HepG2 (cell line): Measurements from ENCODE around the gene CD3G. TPM values are rescaled to one million over a fixed set of nuclear protein-coding genes. Genes with fewer than 3 reads are reported as not detected.

Experiments
- BCL6 ChIP-seq: IDR thresholded peaks from 2 replicates; pipeline ENCODE4 v1.6.1; 2016; ENCODE audit warnings: missing genetic modification reagents, missing compliant biosample characterization
- DNMT3B ChIP-seq: conservative IDR thresholded peaks from 2 replicates; pipeline ENCODE4 v1.6.1; 2016; ENCODE audit warnings: missing biosample characterization, control low read depth
- HBP1 ChIP-seq: IDR thresholded peaks from 2 replicates; pipeline ENCODE4 v1.6.1; 2016; ENCODE audit warnings: low read depth, control low read depth
- KLF12 ChIP-seq: sonication (generic); formaldehyde crosslinking; IDR thresholded peaks from 2 replicates; pipeline ENCODE4 v1.4.0; 2020; ENCODE audit warnings: missing genetic modification reagents, borderline replicate concordance
- KLF13 ChIP-seq: sonication (generic); formaldehyde crosslinking; IDR thresholded peaks from 2 replicates; pipeline ENCODE4 v1.4.0; 2020; ENCODE audit warnings: mild to moderate bottlenecking, missing genetic modification reagents
- NKX3-1 ChIP-seq: sonication (generic); formaldehyde crosslinking; IDR thresholded peaks from 2 replicates; pipeline ENCODE4 v1.5.0; 2020; ENCODE audit warnings: missing genetic modification reagents
- NR2C2 ChIP-seq: sonication (generic); formaldehyde crosslinking; IDR thresholded peaks from 2 replicates; pipeline ENCODE4 v1.4.0; 2020; ENCODE audit warnings: missing genetic modification reagents, mild to moderate bottlenecking, moderate library complexity, borderline replicate concordance
- PITX1 ChIP-seq: sonication (generic); formaldehyde crosslinking; IDR thresholded peaks from 2 replicates; pipeline ENCODE4 v1.5.1; 2020; ENCODE audit warnings: mild to moderate bottlenecking, missing genetic modification reagents
- RFX5 ChIP-seq: IDR thresholded peaks from 2 replicates; pipeline ENCODE4 v1.6.1; 2011; ENCODE audit warnings: low read depth, low read length, improper control_type of control experiment
- SIX4 ChIP-seq: sonication (generic); formaldehyde crosslinking; IDR thresholded peaks from 2 replicates; pipeline ENCODE4 v1.4.0; 2020; ENCODE audit warnings: missing genetic modification reagents
- SMAD3 ChIP-seq: sonication (generic); formaldehyde crosslinking; IDR thresholded peaks from 2 replicates; pipeline ENCODE4 v1.4.0; 2020; ENCODE audit warnings: missing genetic modification reagents
- SYNCRIP ChIP-seq: fragments of 200-400 bp; formaldehyde crosslinking; IDR thresholded peaks from 2 replicates; pipeline ENCODE4 v1.6.1; 2018; ENCODE audit warnings: mild to moderate bottlenecking, low read depth, low read length; ENCODE audit not compliant: insufficient read depth
- TFDP2 ChIP-seq: sonication (generic); formaldehyde crosslinking; IDR thresholded peaks from 2 replicates; pipeline ENCODE4 v1.4.0; 2020; ENCODE audit warnings: missing genetic modification reagents
- ZBTB7A ChIP-seq: sonication (generic); formaldehyde crosslinking; IDR thresholded peaks from 2 replicates; pipeline ENCODE4 v1.8.0; 2022; ENCODE audit warnings: mild to moderate bottlenecking, missing genetic modification reagents
- ZNF30 ChIP-seq: sonication (generic); formaldehyde crosslinking; IDR thresholded peaks from 2 replicates; pipeline ENCODE4 v1.5.0; 2020; ENCODE audit warnings: mild to moderate bottlenecking, missing genetic modification reagents
- ZNF567 ChIP-seq: sonication (generic); formaldehyde crosslinking; IDR thresholded peaks from 2 replicates; pipeline ENCODE4 v1.8.1; 2023; ENCODE audit warnings: mild to moderate bottlenecking, missing genetic modification reagents, borderline replicate concordance
- ZNF598 ChIP-seq: sonication (generic); formaldehyde crosslinking; IDR thresholded peaks from 2 replicates; pipeline ENCODE4 v1.5.1; 2020; ENCODE audit warnings: mild to moderate bottlenecking, missing genetic modification reagents, borderline replicate concordance
- ZNF703 ChIP-seq: sonication (generic); formaldehyde crosslinking; IDR thresholded peaks from 2 replicates; pipeline ENCODE4 v1.5.1; 2020; ENCODE audit warnings: missing genetic modification reagents, mild to moderate bottlenecking, moderate library complexity, borderline replicate concordance
- polyA plus RNA-seq, 8 experiments: library from polyadenylated mRNA; depleted of rRNA in 3 of 8; stranded (reverse) in 7 of 8; unstranded in 1 of 8; fragments of >200 nt; fragmentation: Illumina TruSeq in 4 of 8; extraction: Trizol in 4 of 8; gene quantifications; 2 replicates each; pipeline versions ENCODE4 v1.2.1 to v1.2.3, GENCODE V29; 2011 to 2016; ENCODE audit warnings: low read depth in 4 of 8, missing spikeins in 1 of 8, mixed read lengths in 1 of 8; ENCODE audit not compliant: insufficient read depth in 1 of 8
- total RNA-seq, 5 experiments: library from RNA; depleted of rRNA; stranded (reverse); fragments of >200 nt; fragmentation: Illumina TruSeq; extraction: Trizol; gene quantifications; 2 replicates each; pipeline ENCODE4 v1.2.3, GENCODE V29; 2016; ENCODE audit warnings: low read depth in 1 of 5
- TF ChIP-seq, protein P1 (sequence below): sonication (generic); formaldehyde crosslinking; IDR thresholded peaks from 2 replicates; pipeline ENCODE4 v1.5.0; 2020; ENCODE audit warnings: missing genetic modification reagents
- TF ChIP-seq, protein P2 (sequence below): sonication (generic); formaldehyde crosslinking; IDR thresholded peaks from 2 replicates; pipeline ENCODE4 v1.4.0; 2020; ENCODE audit warnings: missing genetic modification reagents
- TF ChIP-seq, protein P3 (sequence below): sonication (generic); formaldehyde crosslinking; IDR thresholded peaks from 2 replicates; pipeline ENCODE4 v1.5.1; 2020; ENCODE audit warnings: mild to moderate bottlenecking, missing genetic modification reagents, moderate library complexity

The CD3G gene
- total and polyA plus RNA-seq, 2 of the 13 experiments (the other 11 are each of a cell fraction or from before 2014, with no cell fraction given): not detected

GRCh38 chr11:118359295-118359958 is 15.3 kb downstream of the CD3G start, which contains the start of gene UBE4A (continued):
- peak; percentile 21; the same call in 1 of the 2 replicates for TF ChIP-seq KLF12 (CRISPR knock-in tag)
- peak; percentile 53; the same call in 1 of the 2 replicates for TF ChIP-seq RFX5
- TF ChIP-seq ZNF30: no peak
- TF ChIP-seq SMAD3 (CRISPR knock-in tag): peak; percentile 79; the same call in 1 of the 2 replicates
- TF ChIP-seq SYNCRIP: no peak
- peak; percentile 70 for TF ChIP-seq TFDP2
- 0 out of 2 replicates have a peak, but pooled peaks have one; percentile 21 for TF ChIP-seq BCL6 (CRISPR knock-in tag)
- peak; percentile 78; the same call in 1 of the 2 replicates for TF ChIP-seq NKX3-1 (CRISPR knock-in tag)
- no peak for TF ChIP-seq ZBTB7A (CRISPR knock-in tag)
- TF ChIP-seq ZNF703 (CRISPR knock-in tag): no peak
- peak; percentile 72; the same call in 1 of the 2 replicates for TF ChIP-seq PITX1 (CRISPR knock-in tag)
- TF ChIP-seq NR2C2 (CRISPR knock-in tag): peak; percentile 98
- no peak for TF ChIP-seq DNMT3B (CRISPR knock-in tag)
- TF ChIP-seq, protein P1, sequence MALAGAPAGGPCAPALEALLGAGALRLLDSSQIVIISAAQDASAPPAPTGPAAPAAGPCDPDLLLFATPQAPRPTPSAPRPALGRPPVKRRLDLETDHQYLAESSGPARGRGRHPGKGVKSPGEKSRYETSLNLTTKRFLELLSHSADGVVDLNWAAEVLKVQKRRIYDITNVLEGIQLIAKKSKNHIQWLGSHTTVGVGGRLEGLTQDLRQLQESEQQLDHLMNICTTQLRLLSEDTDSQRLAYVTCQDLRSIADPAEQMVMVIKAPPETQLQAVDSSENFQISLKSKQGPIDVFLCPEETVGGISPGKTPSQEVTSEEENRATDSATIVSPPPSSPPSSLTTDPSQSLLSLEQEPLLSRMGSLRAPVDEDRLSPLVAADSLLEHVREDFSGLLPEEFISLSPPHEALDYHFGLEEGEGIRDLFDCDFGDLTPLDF (CRISPR knock-in tag): no peak
- TF ChIP-seq, protein P2, sequence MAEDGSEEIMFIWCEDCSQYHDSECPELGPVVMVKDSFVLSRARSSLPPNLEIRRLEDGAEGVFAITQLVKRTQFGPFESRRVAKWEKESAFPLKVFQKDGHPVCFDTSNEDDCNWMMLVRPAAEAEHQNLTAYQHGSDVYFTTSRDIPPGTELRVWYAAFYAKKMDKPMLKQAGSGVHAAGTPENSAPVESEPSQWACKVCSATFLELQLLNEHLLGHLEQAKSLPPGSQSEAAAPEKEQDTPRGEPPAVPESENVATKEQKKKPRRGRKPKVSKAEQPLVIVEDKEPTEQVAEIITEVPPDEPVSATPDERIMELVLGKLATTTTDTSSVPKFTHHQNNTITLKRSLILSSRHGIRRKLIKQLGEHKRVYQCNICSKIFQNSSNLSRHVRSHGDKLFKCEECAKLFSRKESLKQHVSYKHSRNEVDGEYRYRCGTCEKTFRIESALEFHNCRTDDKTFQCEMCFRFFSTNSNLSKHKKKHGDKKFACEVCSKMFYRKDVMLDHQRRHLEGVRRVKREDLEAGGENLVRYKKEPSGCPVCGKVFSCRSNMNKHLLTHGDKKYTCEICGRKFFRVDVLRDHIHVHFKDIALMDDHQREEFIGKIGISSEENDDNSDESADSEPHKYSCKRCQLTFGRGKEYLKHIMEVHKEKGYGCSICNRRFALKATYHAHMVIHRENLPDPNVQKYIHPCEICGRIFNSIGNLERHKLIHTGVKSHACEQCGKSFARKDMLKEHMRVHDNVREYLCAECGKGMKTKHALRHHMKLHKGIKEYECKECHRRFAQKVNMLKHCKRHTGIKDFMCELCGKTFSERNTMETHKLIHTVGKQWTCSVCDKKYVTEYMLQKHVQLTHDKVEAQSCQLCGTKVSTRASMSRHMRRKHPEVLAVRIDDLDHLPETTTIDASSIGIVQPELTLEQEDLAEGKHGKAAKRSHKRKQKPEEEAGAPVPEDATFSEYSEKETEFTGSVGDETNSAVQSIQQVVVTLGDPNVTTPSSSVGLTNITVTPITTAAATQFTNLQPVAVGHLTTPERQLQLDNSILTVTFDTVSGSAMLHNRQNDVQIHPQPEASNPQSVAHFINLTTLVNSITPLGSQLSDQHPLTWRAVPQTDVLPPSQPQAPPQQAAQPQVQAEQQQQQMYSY: no peak
- TF ChIP-seq HBP1 (CRISPR knock-in tag): no peak
- TF ChIP-seq KLF13: no peak
- no peak for TF ChIP-seq ZNF567 (CRISPR knock-in tag)
- TF ChIP-seq SIX4: 0 out of 2 replicates have a peak, but pooled peaks have one; percentile 34
- TF ChIP-seq, protein P3, sequence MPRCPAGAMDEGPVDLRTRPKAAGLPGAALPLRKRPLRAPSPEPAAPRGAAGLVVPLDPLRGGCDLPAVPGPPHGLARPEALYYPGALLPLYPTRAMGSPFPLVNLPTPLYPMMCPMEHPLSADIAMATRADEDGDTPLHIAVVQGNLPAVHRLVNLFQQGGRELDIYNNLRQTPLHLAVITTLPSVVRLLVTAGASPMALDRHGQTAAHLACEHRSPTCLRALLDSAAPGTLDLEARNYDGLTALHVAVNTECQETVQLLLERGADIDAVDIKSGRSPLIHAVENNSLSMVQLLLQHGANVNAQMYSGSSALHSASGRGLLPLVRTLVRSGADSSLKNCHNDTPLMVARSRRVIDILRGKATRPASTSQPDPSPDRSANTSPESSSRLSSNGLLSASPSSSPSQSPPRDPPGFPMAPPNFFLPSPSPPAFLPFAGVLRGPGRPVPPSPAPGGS (CRISPR knock-in tag): peak; percentile 55
- TF ChIP-seq ZNF598 (CRISPR knock-in tag): no peak
